PFSK-1 (cell line): ENCODE results near the gene GAST.

Source experiments
- POLR2AphosphoS5 ChIP-seq: IDR thresholded peaks from 2 replicates; pipeline ENCODE4 v1.6.1; 2012; ENCODE audit warnings: low read depth, mild to moderate bottlenecking, control low read depth, low read length, moderate library complexity
- SIN3A ChIP-seq: IDR thresholded peaks from 2 replicates; pipeline ENCODE4 v1.6.1; 2012; ENCODE audit warnings: mild to moderate bottlenecking, low read length, moderate library complexity, borderline replicate concordance; ENCODE audit not compliant: insufficient read depth
- TAF1 ChIP-seq: IDR thresholded peaks from 2 replicates; pipeline ENCODE4 v1.6.1; 2012; ENCODE audit warnings: low read length, control low read depth, borderline replicate concordance; ENCODE audit not compliant: insufficient read depth
- TF ChIP-seq, protein P1 (sequence below), 2 experiments: IDR thresholded peaks; 2 replicates each; pipeline versions ENCODE4 v1.6.1 to v1.8.0; 2011 to 2012; ENCODE audit warnings: low read depth in 2 of 2, low read length in 2 of 2, control low read depth in 1 of 2, inconsistent platforms in 1 of 2, mild to moderate bottlenecking in 1 of 2, moderate library complexity in 1 of 2; ENCODE audit not compliant: insufficient read depth in 1 of 2

DNA sequence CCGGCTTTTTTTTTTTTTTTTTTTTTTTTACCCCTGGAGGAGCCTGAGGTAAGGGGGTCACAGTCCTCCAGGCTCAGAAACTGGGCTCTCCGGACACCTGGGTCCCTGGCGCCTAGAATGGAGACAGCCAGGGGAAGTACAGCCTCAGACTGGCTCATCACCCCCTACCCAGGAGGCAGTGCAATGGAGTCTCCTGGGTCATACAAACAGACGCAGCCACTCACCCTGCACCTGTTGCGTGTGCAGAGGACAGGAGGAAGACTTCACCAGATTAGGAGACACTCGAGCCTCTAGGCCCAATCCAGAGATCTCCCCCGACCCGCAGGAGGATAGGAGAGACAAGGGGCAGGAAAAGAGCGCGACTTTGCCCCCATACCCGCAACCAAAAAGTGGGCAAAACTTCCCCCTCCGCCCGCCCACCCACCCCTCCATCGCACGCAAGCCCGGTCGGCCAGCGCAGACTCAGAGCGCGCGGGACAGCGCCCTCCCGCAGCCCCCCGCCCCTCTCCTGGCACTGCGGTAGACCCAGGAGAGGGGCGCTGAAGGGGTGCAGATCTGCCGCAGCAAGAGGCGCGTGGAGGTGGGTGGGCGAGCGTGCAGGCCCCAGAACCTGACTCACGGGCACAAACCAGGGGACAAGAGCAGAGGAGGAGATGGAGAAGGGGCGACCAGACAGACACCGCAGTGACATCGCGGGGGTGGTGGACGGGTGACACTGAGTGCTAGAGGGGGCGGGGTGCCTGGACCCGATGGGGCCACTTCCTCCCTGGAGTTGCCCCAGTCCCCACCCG is 21.4 kb downstream of the GAST start:
- TF ChIP-seq, protein P1, sequence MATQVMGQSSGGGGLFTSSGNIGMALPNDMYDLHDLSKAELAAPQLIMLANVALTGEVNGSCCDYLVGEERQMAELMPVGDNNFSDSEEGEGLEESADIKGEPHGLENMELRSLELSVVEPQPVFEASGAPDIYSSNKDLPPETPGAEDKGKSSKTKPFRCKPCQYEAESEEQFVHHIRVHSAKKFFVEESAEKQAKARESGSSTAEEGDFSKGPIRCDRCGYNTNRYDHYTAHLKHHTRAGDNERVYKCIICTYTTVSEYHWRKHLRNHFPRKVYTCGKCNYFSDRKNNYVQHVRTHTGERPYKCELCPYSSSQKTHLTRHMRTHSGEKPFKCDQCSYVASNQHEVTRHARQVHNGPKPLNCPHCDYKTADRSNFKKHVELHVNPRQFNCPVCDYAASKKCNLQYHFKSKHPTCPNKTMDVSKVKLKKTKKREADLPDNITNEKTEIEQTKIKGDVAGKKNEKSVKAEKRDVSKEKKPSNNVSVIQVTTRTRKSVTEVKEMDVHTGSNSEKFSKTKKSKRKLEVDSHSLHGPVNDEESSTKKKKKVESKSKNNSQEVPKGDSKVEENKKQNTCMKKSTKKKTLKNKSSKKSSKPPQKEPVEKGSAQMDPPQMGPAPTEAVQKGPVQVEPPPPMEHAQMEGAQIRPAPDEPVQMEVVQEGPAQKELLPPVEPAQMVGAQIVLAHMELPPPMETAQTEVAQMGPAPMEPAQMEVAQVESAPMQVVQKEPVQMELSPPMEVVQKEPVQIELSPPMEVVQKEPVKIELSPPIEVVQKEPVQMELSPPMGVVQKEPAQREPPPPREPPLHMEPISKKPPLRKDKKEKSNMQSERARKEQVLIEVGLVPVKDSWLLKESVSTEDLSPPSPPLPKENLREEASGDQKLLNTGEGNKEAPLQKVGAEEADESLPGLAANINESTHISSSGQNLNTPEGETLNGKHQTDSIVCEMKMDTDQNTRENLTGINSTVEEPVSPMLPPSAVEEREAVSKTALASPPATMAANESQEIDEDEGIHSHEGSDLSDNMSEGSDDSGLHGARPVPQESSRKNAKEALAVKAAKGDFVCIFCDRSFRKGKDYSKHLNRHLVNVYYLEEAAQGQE (IDR thresholded peaks at IDR 0.05; ENCODE audit: insufficient read depth in 1 of 2, low read depth in 2 of 2, low read length in 2 of 2) = no peak
- TF ChIP-seq SIN3A (no peak), TAF1 (no peak), POLR2AphosphoS5 (no peak)
